GM12878 (cell line): Measurements from ENCODE around the gene SETD7. TPM values are rescaled to one million over a fixed set of nuclear protein-coding genes. Genes with fewer than 3 reads are reported as not detected.

Source experiments
- ATAC-seq: fragments of 200-7000 bp; cut with Tn5 transposase; 3 replicates; pipeline ENCODE4 v1.9.1; 2020; ENCODE audit warnings: mild to moderate bottlenecking, moderate library complexity
- BruUV-seq: library from RNA; stranded (reverse); fragments of 400-500 nt; replicated peaks from 2 replicates; lab custom pipeline; 2021; lab: Mats Ljungman, UMichigan
- CTCF ChIA-PET: fragments of 300-600 bp; sonication (Branson Sonifier 250); formaldehyde crosslinking; extraction: SDS; loops from one replicate; lab custom pipeline; 2021; ENCODE audit warnings: inconsistent platforms; lab: Yijun Ruan, JAX
- POLR2A ChIA-PET: fragments of 350-600 bp; formaldehyde crosslinking; extraction: SDS; loops from one replicate; lab custom pipeline; 2021; ENCODE audit warnings: inconsistent platforms; lab: Charles Lee
- RAD21 ChIA-PET: fragments of 300-600 bp; sonication (Branson Sonifier 250); formaldehyde crosslinking; loops from one replicate; lab custom pipeline; 2023; ENCODE audit warnings: antibody characterized with exemption; ENCODE audit not compliant: unreplicated experiment; lab: Charles Lee
- SMC1A ChIA-PET: fragments of 300-600 bp; sonication (Branson Sonifier 250); formaldehyde crosslinking; loops from one replicate; lab custom pipeline; 2023; ENCODE audit not compliant: unreplicated experiment, uncharacterized antibody; lab: Charles Lee
- DNase-seq: peaks from one replicate; pipeline ENCODE4 v3.0.0-alpha.2; 2011; ENCODE audit warnings: low read depth, low spot score
- FAIRE-seq: peaks from 3 replicates; lab custom pipeline; 2011; peaks lifted over from hg19 to GRCh38; lab: Jason Lieb, UNC
- H2AFZ ChIP-seq: 2 replicates; pipeline ENCODE4 v1.6.0; 2011; ENCODE audit warnings: low read depth, low read length, control low read depth; ENCODE audit not compliant: control insufficient read depth
- H3K27ac ChIP-seq: 2 replicates; pipeline ENCODE4 v1.5.1; 2011; ENCODE audit warnings: control low read depth; ENCODE audit not compliant: control insufficient read depth, insufficient read depth
- H3K27me3 ChIP-seq, 2 experiments: replicated peaks in 1 of 2; 2 replicates each; pipeline versions ENCODE4 v1.6.0 to v1.6.1; 2011; ENCODE audit warnings: low read length in 1 of 2; ENCODE audit not compliant: control insufficient read depth in 2 of 2, insufficient read depth in 2 of 2
- H3K36me3 ChIP-seq, 2 experiments: 2 replicates each; pipeline ENCODE4 v1.5.1; 2011; ENCODE audit warnings: low read length in 1 of 2; ENCODE audit not compliant: control insufficient read depth in 2 of 2, insufficient read depth in 2 of 2
- H3K4me1 ChIP-seq: 2 replicates; pipeline ENCODE4 v1.6.1; 2011; ENCODE audit warnings: mild to moderate bottlenecking, low read length, moderate library complexity, mixed read lengths; ENCODE audit not compliant: control insufficient read depth, insufficient read depth
- H3K4me2 ChIP-seq: 2 replicates; pipeline ENCODE4 v1.6.0; 2011; ENCODE audit warnings: control low read depth; ENCODE audit not compliant: control insufficient read depth, insufficient read depth
- H3K4me3 ChIP-seq: fragments of 200-600 bp; sonication (generic); 2 replicates; pipeline ENCODE4 v1.5.1; 2016
- H3K79me2 ChIP-seq: 2 replicates; pipeline ENCODE4 v1.6.0; 2011; ENCODE audit warnings: low read length; ENCODE audit not compliant: control insufficient read depth, insufficient read depth
- H3K9ac ChIP-seq: 2 replicates; pipeline ENCODE4 v1.8.0; 2011; ENCODE audit warnings: low read length, control low read depth, mixed read lengths; ENCODE audit not compliant: control insufficient read depth, insufficient read depth
- H3K9me3 ChIP-seq: replicated peaks from 3 replicates; pipeline ENCODE4 v1.5.1; 2011; ENCODE audit warnings: mild to moderate bottlenecking, low read length; ENCODE audit not compliant: control insufficient read depth, insufficient read depth
- H4K20me1 ChIP-seq: 2 replicates; pipeline ENCODE4 v1.6.0; 2011; ENCODE audit not compliant: control insufficient read depth, insufficient read depth
- BRCA1 ChIP-seq: IDR thresholded peaks from 2 replicates; pipeline ENCODE4 v1.6.1; 2011; ENCODE audit warnings: low read depth, low read length, improper control_type of control experiment
- KAT2A ChIP-seq: conservative IDR thresholded peaks from 2 replicates; pipeline ENCODE4 v1.6.1; 2011; ENCODE audit warnings: low read depth, low read length; ENCODE audit not compliant: control insufficient read depth
- MTA2 ChIP-seq: fragments of 450-650 bp; IDR thresholded peaks from 2 replicates; pipeline ENCODE4 v1.6.1; 2016; ENCODE audit warnings: low read depth, mild to moderate bottlenecking, moderate library complexity
- MTA3 ChIP-seq: IDR thresholded peaks from 2 replicates; pipeline ENCODE4 v1.6.1; 2012; ENCODE audit warnings: low read length, inconsistent platforms, borderline replicate concordance
- NBN ChIP-seq: fragments of 450-650 bp; IDR thresholded peaks from 2 replicates; pipeline ENCODE4 v1.6.1; 2016
- NR2C2 ChIP-seq: IDR thresholded peaks from 2 replicates; pipeline ENCODE4 v1.6.1; 2011; ENCODE audit warnings: borderline replicate concordance, low read depth; ENCODE audit not compliant: control insufficient read depth, insufficient read length
- RBBP5 ChIP-seq: fragments of 200-600 bp; sonication (generic); conservative IDR thresholded peaks from 2 replicates; pipeline ENCODE4 v1.6.1; 2016
- TARDBP ChIP-seq: IDR thresholded peaks from 2 replicates; pipeline ENCODE4 v1.6.1; 2016; ENCODE audit warnings: borderline replicate concordance
- ZNF384 ChIP-seq: IDR thresholded peaks from 2 replicates; pipeline ENCODE4 v1.6.1; 2012; ENCODE audit warnings: low read depth, mild to moderate bottlenecking, low read length, improper control_type of control experiment, borderline replicate concordance
- ZNF622 ChIP-seq: fragments of 450-650 bp; IDR thresholded peaks from 2 replicates; pipeline ENCODE4 v1.6.1; 2017; ENCODE audit warnings: mild to moderate bottlenecking, inconsistent platforms
- WGBS: methylation state at CpG from one replicate; pipeline ENCODE4 v1.1.6; 2016; ENCODE audit warnings: low lambda C conversion rate; ENCODE audit not compliant: insufficient replicate concordance, insufficient coverage; ENCODE audit errors: missing lambda C conversion rate; 5-methylcytosine and 5-hydroxymethylcytosine counted together
- in situ Hi-C: fragments of 300-500 bp; cut with MboI; formaldehyde crosslinking; loops from 9 replicates; pipeline ENCODE4 v1.14.3; 2018; ENCODE audit warnings: mixed read lengths
- intact Hi-C: fragments of 100-400 bp; cut with micrococcal nuclease; formaldehyde crosslinking; loops from one replicate; pipeline ENCODE4 v1.14.2; 2022; ENCODE audit not compliant: unreplicated experiment
- polyA plus RNA-seq, 11 experiments: library from polyadenylated mRNA; depleted of rRNA in 4 of 11; unstranded in 6 of 11; stranded (reverse) in 5 of 11; fragments of >200 nt; fragmentation: Nextera tagmentation in 4 of 11; fragmentation: Illumina TruSeq in 1 of 11; extraction: Ambion mirVana in 4 of 11; extraction: Trizol in 1 of 11; gene quantifications; 1 replicate in 1 of 11; 2 replicates in 10 of 11; pipeline versions ENCODE4 v1.2.1 to v1.2.3, GENCODE V29; 2011 to 2016; ENCODE audit warnings: inconsistent platforms in 2 of 11, missing spikeins in 2 of 11, low read depth in 1 of 11
- total RNA-seq, 4 experiments: library from RNA; depleted of rRNA in 3 of 4; stranded (reverse); fragments of >200 nt in 3 of 4; fragmentation: Illumina TruSeq in 1 of 4; extraction: Trizol in 1 of 4; gene quantifications; 2 replicates each; pipeline versions ENCODE4 v1.2.1 to v1.2.3, GENCODE V29; 2013 to 2021
- TF ChIP-seq, protein P1 (sequence below): fragments of 450-650 bp; formaldehyde crosslinking; IDR thresholded peaks from 2 replicates; pipeline ENCODE4 v1.4.0; 2020; ENCODE audit warnings: mild to moderate bottlenecking, moderate library complexity
- TF ChIP-seq, protein P2 (sequence below): fragments of 450-650 bp; IDR thresholded peaks from 2 replicates; pipeline ENCODE4 v1.6.1; 2016; ENCODE audit warnings: mild to moderate bottlenecking
- TF ChIP-seq, protein P3 (sequence below): fragments of 450-650 bp; IDR thresholded peaks from 2 replicates; pipeline ENCODE4 v1.6.1; 2017; ENCODE audit warnings: mild to moderate bottlenecking
- TF ChIP-seq, protein P4 (sequence below): IDR thresholded peaks from 2 replicates; pipeline ENCODE4 v1.6.1; 2011; ENCODE audit warnings: low read depth, mild to moderate bottlenecking, low read length, moderate library complexity, borderline replicate concordance; ENCODE audit errors: extremely low read depth
- TF ChIP-seq, protein P5 (sequence below): fragments of 450-650 bp; IDR thresholded peaks from 2 replicates; pipeline ENCODE4 v1.6.1; 2018; ENCODE audit warnings: mild to moderate bottlenecking, low read depth, moderate library complexity; ENCODE audit not compliant: partially characterized antibody

SETD7 gene
- total and polyA plus RNA-seq, 10 of the 15 experiments (the other 5 are each of a cell fraction or from before 2014, with no cell fraction given), result 0.03 to 0.82 (median 0.44) TPM

DNA sequence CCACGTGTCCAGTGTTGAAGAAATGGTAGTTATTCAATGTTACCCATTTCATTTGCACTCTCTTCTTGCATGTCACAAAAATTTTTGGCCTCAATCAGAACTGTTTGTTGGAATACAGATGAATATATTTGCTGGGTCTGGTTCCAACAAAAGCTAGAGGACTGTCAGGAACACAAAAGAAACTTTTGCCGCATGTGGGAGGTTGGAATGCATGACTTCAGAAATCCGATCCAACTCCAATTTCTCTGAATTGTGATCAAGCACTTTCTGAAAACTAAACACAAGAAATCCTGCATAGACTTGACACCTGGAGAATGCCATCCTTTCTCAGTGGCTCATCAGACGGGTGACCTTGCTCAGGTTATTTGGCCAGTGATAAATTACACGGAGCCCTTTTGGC is 15.4 kb downstream of the SETD7 start:
- in situ Hi-C loops, result no loop called here
- BruUV-seq, result no TSS peak
- intact Hi-C loops, result no loop called here
- no peaks in the 10 kb centered on the region for H3K27me3 ChIP-seq
- H3K9me3 ChIP-seq, result no peaks in the 10 kb centered on the region
- no peaks in the 10 kb centered on the region for H3K79me2 ChIP-seq
- FAIRE-seq, result no peak
- POLR2A ChIA-PET, result no interaction called here
- 56% methylated on average over 5 of the region's 5 CpGs for WGBS
- H3K4me1 ChIP-seq, result no peaks in the 10 kb centered on the region
- ATAC-seq, result no peak
- no peak overlapping the region for H3K4me2 ChIP-seq
- H4K20me1 ChIP-seq, result no peaks in the 10 kb centered on the region
- no peak overlapping the region for H3K4me3 ChIP-seq
- CTCF ChIA-PET, result interaction anchor here (1.1 to 1.6 kb wide), 2 partner anchors 9 to 13 kb away, joined by 3 to 8 read pairs; no protein-coding TSS in a partner anchor
- no peaks in the 10 kb centered on the region for H3K36me3 ChIP-seq
- no peak overlapping the region for H3K9ac ChIP-seq
- DNase-seq, result no peak
- no peak overlapping the region for H2AFZ ChIP-seq
- SMC1A ChIA-PET, result interaction anchor here (1.6 kb wide), 1 partner anchor 9 kb away, joined by 5 read pairs; no protein-coding TSS in a partner anchor
- RAD21 ChIA-PET, result no interaction called here
- no peak overlapping the region for H3K27ac ChIP-seq
- TF ChIP-seq, protein P1, sequence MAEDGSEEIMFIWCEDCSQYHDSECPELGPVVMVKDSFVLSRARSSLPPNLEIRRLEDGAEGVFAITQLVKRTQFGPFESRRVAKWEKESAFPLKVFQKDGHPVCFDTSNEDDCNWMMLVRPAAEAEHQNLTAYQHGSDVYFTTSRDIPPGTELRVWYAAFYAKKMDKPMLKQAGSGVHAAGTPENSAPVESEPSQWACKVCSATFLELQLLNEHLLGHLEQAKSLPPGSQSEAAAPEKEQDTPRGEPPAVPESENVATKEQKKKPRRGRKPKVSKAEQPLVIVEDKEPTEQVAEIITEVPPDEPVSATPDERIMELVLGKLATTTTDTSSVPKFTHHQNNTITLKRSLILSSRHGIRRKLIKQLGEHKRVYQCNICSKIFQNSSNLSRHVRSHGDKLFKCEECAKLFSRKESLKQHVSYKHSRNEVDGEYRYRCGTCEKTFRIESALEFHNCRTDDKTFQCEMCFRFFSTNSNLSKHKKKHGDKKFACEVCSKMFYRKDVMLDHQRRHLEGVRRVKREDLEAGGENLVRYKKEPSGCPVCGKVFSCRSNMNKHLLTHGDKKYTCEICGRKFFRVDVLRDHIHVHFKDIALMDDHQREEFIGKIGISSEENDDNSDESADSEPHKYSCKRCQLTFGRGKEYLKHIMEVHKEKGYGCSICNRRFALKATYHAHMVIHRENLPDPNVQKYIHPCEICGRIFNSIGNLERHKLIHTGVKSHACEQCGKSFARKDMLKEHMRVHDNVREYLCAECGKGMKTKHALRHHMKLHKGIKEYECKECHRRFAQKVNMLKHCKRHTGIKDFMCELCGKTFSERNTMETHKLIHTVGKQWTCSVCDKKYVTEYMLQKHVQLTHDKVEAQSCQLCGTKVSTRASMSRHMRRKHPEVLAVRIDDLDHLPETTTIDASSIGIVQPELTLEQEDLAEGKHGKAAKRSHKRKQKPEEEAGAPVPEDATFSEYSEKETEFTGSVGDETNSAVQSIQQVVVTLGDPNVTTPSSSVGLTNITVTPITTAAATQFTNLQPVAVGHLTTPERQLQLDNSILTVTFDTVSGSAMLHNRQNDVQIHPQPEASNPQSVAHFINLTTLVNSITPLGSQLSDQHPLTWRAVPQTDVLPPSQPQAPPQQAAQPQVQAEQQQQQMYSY (CRISPR knock-in tag), result no peak
- no peak for TF ChIP-seq MTA2
- TF ChIP-seq MTA3, result no peak
- TF ChIP-seq, protein P2, sequence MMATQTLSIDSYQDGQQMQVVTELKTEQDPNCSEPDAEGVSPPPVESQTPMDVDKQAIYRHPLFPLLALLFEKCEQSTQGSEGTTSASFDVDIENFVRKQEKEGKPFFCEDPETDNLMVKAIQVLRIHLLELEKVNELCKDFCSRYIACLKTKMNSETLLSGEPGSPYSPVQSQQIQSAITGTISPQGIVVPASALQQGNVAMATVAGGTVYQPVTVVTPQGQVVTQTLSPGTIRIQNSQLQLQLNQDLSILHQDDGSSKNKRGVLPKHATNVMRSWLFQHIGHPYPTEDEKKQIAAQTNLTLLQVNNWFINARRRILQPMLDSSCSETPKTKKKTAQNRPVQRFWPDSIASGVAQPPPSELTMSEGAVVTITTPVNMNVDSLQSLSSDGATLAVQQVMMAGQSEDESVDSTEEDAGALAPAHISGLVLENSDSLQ, result no peak
- TF ChIP-seq, protein P3, sequence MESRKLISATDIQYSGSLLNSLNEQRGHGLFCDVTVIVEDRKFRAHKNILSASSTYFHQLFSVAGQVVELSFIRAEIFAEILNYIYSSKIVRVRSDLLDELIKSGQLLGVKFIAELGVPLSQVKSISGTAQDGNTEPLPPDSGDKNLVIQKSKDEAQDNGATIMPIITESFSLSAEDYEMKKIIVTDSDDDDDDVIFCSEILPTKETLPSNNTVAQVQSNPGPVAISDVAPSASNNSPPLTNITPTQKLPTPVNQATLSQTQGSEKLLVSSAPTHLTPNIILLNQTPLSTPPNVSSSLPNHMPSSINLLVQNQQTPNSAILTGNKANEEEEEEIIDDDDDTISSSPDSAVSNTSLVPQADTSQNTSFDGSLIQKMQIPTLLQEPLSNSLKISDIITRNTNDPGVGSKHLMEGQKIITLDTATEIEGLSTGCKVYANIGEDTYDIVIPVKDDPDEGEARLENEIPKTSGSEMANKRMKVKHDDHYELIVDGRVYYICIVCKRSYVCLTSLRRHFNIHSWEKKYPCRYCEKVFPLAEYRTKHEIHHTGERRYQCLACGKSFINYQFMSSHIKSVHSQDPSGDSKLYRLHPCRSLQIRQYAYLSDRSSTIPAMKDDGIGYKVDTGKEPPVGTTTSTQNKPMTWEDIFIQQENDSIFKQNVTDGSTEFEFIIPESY, result no peak
- no peak for TF ChIP-seq ZNF622
- no peak for TF ChIP-seq KAT2A
- no peak for TF ChIP-seq BRCA1
- no peak for TF ChIP-seq RBBP5
- TF ChIP-seq, protein P4, sequence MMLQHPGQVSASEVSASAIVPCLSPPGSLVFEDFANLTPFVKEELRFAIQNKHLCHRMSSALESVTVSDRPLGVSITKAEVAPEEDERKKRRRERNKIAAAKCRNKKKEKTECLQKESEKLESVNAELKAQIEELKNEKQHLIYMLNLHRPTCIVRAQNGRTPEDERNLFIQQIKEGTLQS, result no peak
- TF ChIP-seq NR2C2, result no peak
- TF ChIP-seq NBN, result no peak
- no peak for TF ChIP-seq TARDBP
- TF ChIP-seq ZNF384, result no peak
- TF ChIP-seq, protein P5, sequence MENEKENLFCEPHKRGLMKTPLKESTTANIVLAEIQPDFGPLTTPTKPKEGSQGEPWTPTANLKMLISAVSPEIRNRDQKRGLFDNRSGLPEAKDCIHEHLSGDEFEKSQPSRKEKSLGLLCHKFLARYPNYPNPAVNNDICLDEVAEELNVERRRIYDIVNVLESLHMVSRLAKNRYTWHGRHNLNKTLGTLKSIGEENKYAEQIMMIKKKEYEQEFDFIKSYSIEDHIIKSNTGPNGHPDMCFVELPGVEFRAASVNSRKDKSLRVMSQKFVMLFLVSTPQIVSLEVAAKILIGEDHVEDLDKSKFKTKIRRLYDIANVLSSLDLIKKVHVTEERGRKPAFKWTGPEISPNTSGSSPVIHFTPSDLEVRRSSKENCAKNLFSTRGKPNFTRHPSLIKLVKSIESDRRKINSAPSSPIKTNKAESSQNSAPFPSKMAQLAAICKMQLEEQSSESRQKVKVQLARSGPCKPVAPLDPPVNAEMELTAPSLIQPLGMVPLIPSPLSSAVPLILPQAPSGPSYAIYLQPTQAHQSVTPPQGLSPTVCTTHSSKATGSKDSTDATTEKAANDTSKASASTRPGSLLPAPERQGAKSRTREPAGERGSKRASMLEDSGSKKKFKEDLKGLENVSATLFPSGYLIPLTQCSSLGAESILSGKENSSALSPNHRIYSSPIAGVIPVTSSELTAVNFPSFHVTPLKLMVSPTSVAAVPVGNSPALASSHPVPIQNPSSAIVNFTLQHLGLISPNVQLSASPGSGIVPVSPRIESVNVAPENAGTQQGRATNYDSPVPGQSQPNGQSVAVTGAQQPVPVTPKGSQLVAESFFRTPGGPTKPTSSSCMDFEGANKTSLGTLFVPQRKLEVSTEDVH, result no peak
